H9 (cell line): ENCODE measurements around the gene ACSM5. TPM values are rescaled to one million over a fixed set of nuclear protein-coding genes. Genes with fewer than 3 reads are reported as not detected.

Experiments
- DNase-seq: peaks from one replicate; pipeline ENCODE4 v3.0.0-alpha.2; 2017
- H2AFZ ChIP-seq: one replicate; pipeline ENCODE4 v1.6.1; 2013; ENCODE audit warnings: mild to moderate bottlenecking, low read length, control low read depth, moderate library complexity
- H2AK5ac ChIP-seq: 2 replicates; pipeline ENCODE4 v1.6.1; 2013; ENCODE audit warnings: low read length, control low read depth, mixed read lengths; ENCODE audit not compliant: insufficient read length
- H2BK120ac ChIP-seq: one replicate; pipeline ENCODE4 v1.6.1; 2013; ENCODE audit warnings: low read depth, mild to moderate bottlenecking, low read length, control low read depth, inconsistent platforms; ENCODE audit not compliant: poor library complexity, severe bottlenecking
- H2BK12ac ChIP-seq: 2 replicates; pipeline ENCODE4 v1.6.1; 2013; ENCODE audit warnings: low read length, control low read depth, mixed read lengths, low read depth; ENCODE audit not compliant: insufficient read length
- H2BK15ac ChIP-seq: 2 replicates; pipeline ENCODE4 v1.6.1; 2013; ENCODE audit warnings: low read depth, low read length, control low read depth
- H2BK20ac ChIP-seq: one replicate; pipeline ENCODE4 v1.6.1; 2013; ENCODE audit warnings: low read depth, mild to moderate bottlenecking, low read length, control low read depth, inconsistent platforms; ENCODE audit not compliant: poor library complexity, severe bottlenecking
- H2BK5ac ChIP-seq: 2 replicates; pipeline ENCODE4 v1.6.1; 2013; ENCODE audit warnings: low read length, control low read depth, mixed read lengths; ENCODE audit not compliant: insufficient read length
- H3K14ac ChIP-seq: 2 replicates; pipeline ENCODE4 v1.6.1; 2013; ENCODE audit warnings: low read length, control low read depth; ENCODE audit not compliant: insufficient read depth
- H3K18ac ChIP-seq: 2 replicates; pipeline ENCODE4 v1.6.1; 2013; ENCODE audit warnings: low read depth, mild to moderate bottlenecking, mixed read lengths, low read length, control low read depth; ENCODE audit not compliant: insufficient read length
- H3K23ac ChIP-seq: 2 replicates; pipeline ENCODE4 v1.6.1; 2013; ENCODE audit warnings: low read length, control low read depth, mixed read lengths, low read depth; ENCODE audit not compliant: insufficient read length
- H3K23me2 ChIP-seq: 2 replicates; pipeline ENCODE4 v1.6.1; 2013; ENCODE audit warnings: low read depth, mild to moderate bottlenecking, mixed read lengths, low read length, control low read depth; ENCODE audit not compliant: insufficient read length, poor library complexity, severe bottlenecking
- H3K27ac ChIP-seq: 2 replicates; pipeline ENCODE4 v1.5.1; 2013; ENCODE audit warnings: low read length, control low read depth, mixed read lengths, low read depth; ENCODE audit not compliant: insufficient read length
- H3K27me3 ChIP-seq: 2 replicates; pipeline ENCODE4 v1.6.1; 2013; ENCODE audit warnings: low read length, control low read depth, inconsistent platforms; ENCODE audit not compliant: insufficient read depth
- H3K4ac ChIP-seq: 2 replicates; pipeline ENCODE4 v1.6.1; 2013; ENCODE audit warnings: low read depth, mild to moderate bottlenecking, control low read depth, inconsistent platforms, low read length, moderate library complexity
- H3K4me1 ChIP-seq: 2 replicates; pipeline ENCODE4 v1.6.1; 2013; ENCODE audit warnings: low read length, control low read depth, inconsistent platforms; ENCODE audit not compliant: insufficient read depth
- H3K4me2 ChIP-seq: 2 replicates; pipeline ENCODE4 v1.6.1; 2013; ENCODE audit warnings: low read length, control low read depth, mixed read lengths; ENCODE audit not compliant: insufficient read length, insufficient read depth
- H3K56ac ChIP-seq: 2 replicates; pipeline ENCODE4 v1.6.1; 2013; ENCODE audit warnings: low read depth, mild to moderate bottlenecking, mixed read lengths, low read length, control low read depth; ENCODE audit not compliant: insufficient read length
- H3K79me1 ChIP-seq: 2 replicates; pipeline ENCODE4 v1.6.1; 2013; ENCODE audit warnings: low read depth, mild to moderate bottlenecking, moderate library complexity, low read length, control low read depth, inconsistent platforms; ENCODE audit not compliant: insufficient read depth, poor library complexity, severe bottlenecking
- H3K79me2 ChIP-seq: 2 replicates; pipeline ENCODE4 v1.6.1; 2013; ENCODE audit warnings: low read length, control low read depth, inconsistent platforms; ENCODE audit not compliant: insufficient read depth
- H3K9ac ChIP-seq: 2 replicates; pipeline ENCODE4 v1.6.1; 2013; ENCODE audit warnings: low read length, control low read depth, mixed read lengths; ENCODE audit not compliant: insufficient read length; ENCODE audit errors: extremely low read depth
- H3K9me3 ChIP-seq: one replicate; pipeline ENCODE4 v1.6.1; 2013; ENCODE audit warnings: low read depth, low read length, inconsistent platforms; ENCODE audit not compliant: control insufficient read depth
- H3T11ph ChIP-seq: one replicate; pipeline ENCODE4 v1.6.1; 2013; ENCODE audit warnings: mild to moderate bottlenecking, low read length, control low read depth, inconsistent platforms
- H4K20me1 ChIP-seq: one replicate; pipeline ENCODE4 v1.6.1; 2013; ENCODE audit not compliant: control insufficient read depth, insufficient read length, insufficient read depth
- H4K5ac ChIP-seq: 2 replicates; pipeline ENCODE4 v1.6.1; 2013; ENCODE audit warnings: low read depth, mild to moderate bottlenecking, mixed read lengths, low read length, control low read depth; ENCODE audit not compliant: insufficient read length
- H4K8ac ChIP-seq: replicated peaks from 2 replicates; pipeline ENCODE4 v1.6.1; 2013; ENCODE audit warnings: low read length, control low read depth, mixed read lengths, low read depth; ENCODE audit not compliant: insufficient read length
- H4K91ac ChIP-seq: 2 replicates; pipeline ENCODE4 v1.6.1; 2013; ENCODE audit warnings: low read depth, mild to moderate bottlenecking, moderate library complexity, mixed read lengths, low read length, control low read depth; ENCODE audit not compliant: insufficient read length
- H3K27ac Mint-ChIP-seq, 3 experiments: 2 replicates in 2 of 3; 3 replicates in 1 of 3; pipeline ENCODE4 v1.8.0; 2020 to 2021; ENCODE audit warnings: mixed read lengths in 3 of 3, mild to moderate bottlenecking in 1 of 3, moderate library complexity in 1 of 3
- H3K27me3 Mint-ChIP-seq: 2 replicates; pipeline ENCODE4 v1.8.0; 2021; ENCODE audit warnings: low read depth, mild to moderate bottlenecking, moderate library complexity, mixed read lengths
- H3K36me3 Mint-ChIP-seq, 3 experiments: 2 replicates in 2 of 3; 3 replicates in 1 of 3; pipeline ENCODE4 v1.8.0; 2020 to 2021; ENCODE audit warnings: low read depth in 3 of 3, mixed read lengths in 3 of 3; ENCODE audit not compliant: insufficient read depth in 1 of 3
- H3K4me1 Mint-ChIP-seq, 2 experiments: 2 replicates each; pipeline ENCODE4 v1.8.0; 2020; ENCODE audit warnings: mixed read lengths in 2 of 2
- H3K4me3 Mint-ChIP-seq, 2 experiments: 2 replicates in 1 of 2; 3 replicates in 1 of 2; pipeline ENCODE4 v1.8.0; 2020 to 2021; ENCODE audit warnings: mild to moderate bottlenecking in 2 of 2, mixed read lengths in 2 of 2, moderate library complexity in 1 of 2
- H3K9me3 Mint-ChIP-seq, 2 experiments: 2 replicates in 1 of 2; 3 replicates in 1 of 2; pipeline ENCODE4 v1.8.0; 2020; ENCODE audit warnings: mild to moderate bottlenecking in 2 of 2, mixed read lengths in 2 of 2, moderate library complexity in 1 of 2
- CTCF ChIP-seq: fragments of 200-600 bp; sonication (generic); conservative IDR thresholded peaks from 3 replicates; pipeline ENCODE4 v1.8.0; 2021; ENCODE audit warnings: antibody characterized with exemption, mild to moderate bottlenecking
- WGBS: extraction: QIAGEN DNeasy Blood & Tissue Kit; methylation state at CpG from one replicate; pipeline ENCODE4 v1.1.7; 2013; ENCODE audit warnings: missing lambda C conversion rate, low lambda C conversion rate, mixed read lengths; ENCODE audit not compliant: insufficient read length; ENCODE audit errors: extremely low coverage; 5-methylcytosine and 5-hydroxymethylcytosine counted together
- total RNA-seq: library from RNA; stranded (reverse); gene quantifications from 2 replicates; pipeline ENCODE4 v1.2.1, GENCODE V29; 2021

ACSM5 gene
- total RNA-seq, 1 experiment from 2014 or later: not detected

- WGBS: no CpG with 5 or more reads among the region's 7 CpGs
- no peaks in the 10 kb centered on the region for H3K36me3 Mint-ChIP-seq
- H2BK5ac ChIP-seq: no peak overlapping the region
- no peak for TF ChIP-seq CTCF
- no peak overlapping the region for H3K4ac ChIP-seq
- no peak overlapping the region for H3K27ac Mint-ChIP-seq
- H3K4me2 ChIP-seq: no peak overlapping the region
- H2BK120ac ChIP-seq: no peak overlapping the region
- H3K23ac ChIP-seq: no peak overlapping the region
- H2AK5ac ChIP-seq: no peak overlapping the region
- H3K9me3 Mint-ChIP-seq: no peaks in the 10 kb centered on the region
- no peak overlapping the region for H2AFZ ChIP-seq
- no peak overlapping the region for H4K8ac ChIP-seq
- no peak overlapping the region for H2BK12ac ChIP-seq
- no peaks in the 10 kb centered on the region for H3K4me1 ChIP-seq
- H3K18ac ChIP-seq: no peak overlapping the region
- no peak overlapping the region for H3K14ac ChIP-seq
- peaks cover 9 to 10% of the 10 kb centered on the region in 2 experiments for H3K4me1 Mint-ChIP-seq
- no peaks in the 10 kb centered on the region for H4K20me1 ChIP-seq
- peaks cover 5% of the 10 kb centered on the region for H3K23me2 ChIP-seq
- H2BK20ac ChIP-seq: no peak overlapping the region
- no peaks in the 10 kb centered on the region for H3K27me3 ChIP-seq
- no peak for DNase-seq
- H4K5ac ChIP-seq: no peak overlapping the region
- H2BK15ac ChIP-seq: no peak overlapping the region
- no peaks in the 10 kb centered on the region for H3K79me2 ChIP-seq
- no peak overlapping the region for H3K27ac ChIP-seq
- H3K9me3 ChIP-seq: no peaks in the 10 kb centered on the region
- no peak overlapping the region for H3K4me3 Mint-ChIP-seq
- H3T11ph ChIP-seq: no peak overlapping the region
- H3K27me3 Mint-ChIP-seq: peaks cover 24% of the 10 kb centered on the region
- no peak overlapping the region for H3K56ac ChIP-seq
- H3K79me1 ChIP-seq: no peaks in the 10 kb centered on the region
- H3K9ac ChIP-seq: no peak overlapping the region
- H4K91ac ChIP-seq: no peak overlapping the region
These were observed 27.0 kb upstream of the ACSM5 start for GRCh38 chr16:20382202-20382948.
